ENCODE data around the gene MRPS31. TPM values are rescaled to one million over a fixed set of nuclear protein-coding genes. Genes with fewer than 3 reads are reported as not detected.

The MRPS31 gene
- polyA plus RNA-seq, 1 of the 3 experiments (the other 2 are of a cell fraction) = 13.3 TPM

DNA sequence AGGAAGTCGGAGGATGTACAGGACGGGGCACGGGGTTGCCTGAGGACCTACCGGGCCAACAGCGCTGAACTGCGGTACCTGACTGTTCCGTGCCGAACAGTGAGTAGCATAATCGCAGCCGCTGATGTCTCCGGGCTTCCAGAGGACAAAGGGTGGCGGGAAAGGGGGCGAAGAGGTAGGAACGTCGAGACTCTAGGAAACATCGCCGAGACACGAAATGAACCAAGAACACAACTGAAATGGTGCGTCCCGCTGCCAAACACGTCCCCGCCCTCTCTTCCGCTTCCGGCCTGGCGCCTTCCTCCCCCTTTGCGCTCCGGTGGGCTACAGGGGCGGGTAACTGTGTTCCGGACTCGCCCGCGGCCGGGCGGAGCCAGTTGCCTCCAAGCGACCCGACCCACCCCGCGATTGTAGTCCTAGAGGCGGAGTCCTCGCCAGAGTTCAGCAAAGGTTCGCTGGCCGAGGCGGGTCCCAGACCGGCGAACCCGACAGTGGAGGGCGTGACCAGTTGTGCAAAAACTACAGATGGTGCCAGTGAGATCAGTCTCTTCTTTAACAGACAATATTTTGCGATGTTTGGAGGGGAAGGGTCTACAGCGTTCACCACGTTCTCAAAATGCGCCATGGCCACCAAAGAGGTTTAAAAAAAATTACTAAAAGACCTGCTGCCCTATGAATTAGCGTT is at the start of gene MRPS31 (continued):
- TF ChIP-seq RXRA (IDR thresholded peaks at IDR 0.05; ENCODE audit: borderline replicate concordance, low read depth) = peak; percentile 75; the same call in 1 of the 2 replicates
- peak; percentile 65; the same call in 1 of the 2 replicates for TF ChIP-seq YY1 (IDR thresholded peaks at IDR 0.05; ENCODE audit: low read depth)
- TF ChIP-seq FOSL2 (IDR thresholded peaks at IDR 0.05; ENCODE audit: borderline replicate concordance, low read depth) = no peak; the same call in 1 of the 2 replicates
- peak; percentile 91 for TF ChIP-seq ELF1 (IDR thresholded peaks at IDR 0.05)
- TF ChIP-seq, protein P1, sequence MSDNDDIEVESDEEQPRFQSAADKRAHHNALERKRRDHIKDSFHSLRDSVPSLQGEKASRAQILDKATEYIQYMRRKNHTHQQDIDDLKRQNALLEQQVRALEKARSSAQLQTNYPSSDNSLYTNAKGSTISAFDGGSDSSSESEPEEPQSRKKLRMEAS (IDR thresholded peaks at IDR 0.05; ENCODE audit: low read depth) = peak; percentile 67
- TF ChIP-seq RAD21 (IDR thresholded peaks at IDR 0.05; ENCODE audit: low read length) = no peak
- TF ChIP-seq MEF2A (IDR thresholded peaks at IDR 0.05; ENCODE audit: borderline replicate concordance, low read depth) = no peak
- TF ChIP-seq TEAD4 (IDR thresholded peaks at IDR 0.05; ENCODE audit: borderline replicate concordance, insufficient read depth) = no peak
- TF ChIP-seq, protein P2, sequence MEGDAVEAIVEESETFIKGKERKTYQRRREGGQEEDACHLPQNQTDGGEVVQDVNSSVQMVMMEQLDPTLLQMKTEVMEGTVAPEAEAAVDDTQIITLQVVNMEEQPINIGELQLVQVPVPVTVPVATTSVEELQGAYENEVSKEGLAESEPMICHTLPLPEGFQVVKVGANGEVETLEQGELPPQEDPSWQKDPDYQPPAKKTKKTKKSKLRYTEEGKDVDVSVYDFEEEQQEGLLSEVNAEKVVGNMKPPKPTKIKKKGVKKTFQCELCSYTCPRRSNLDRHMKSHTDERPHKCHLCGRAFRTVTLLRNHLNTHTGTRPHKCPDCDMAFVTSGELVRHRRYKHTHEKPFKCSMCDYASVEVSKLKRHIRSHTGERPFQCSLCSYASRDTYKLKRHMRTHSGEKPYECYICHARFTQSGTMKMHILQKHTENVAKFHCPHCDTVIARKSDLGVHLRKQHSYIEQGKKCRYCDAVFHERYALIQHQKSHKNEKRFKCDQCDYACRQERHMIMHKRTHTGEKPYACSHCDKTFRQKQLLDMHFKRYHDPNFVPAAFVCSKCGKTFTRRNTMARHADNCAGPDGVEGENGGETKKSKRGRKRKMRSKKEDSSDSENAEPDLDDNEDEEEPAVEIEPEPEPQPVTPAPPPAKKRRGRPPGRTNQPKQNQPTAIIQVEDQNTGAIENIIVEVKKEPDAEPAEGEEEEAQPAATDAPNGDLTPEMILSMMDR (IDR thresholded peaks at IDR 0.05) = no peak
- TF ChIP-seq SMC3 (IDR thresholded peaks at IDR 0.05; ENCODE audit: low read depth, low read length) = no peak
- peak; percentile 100 for TF ChIP-seq GABPA (IDR thresholded peaks at IDR 0.05; ENCODE audit: low read depth)

DNA sequence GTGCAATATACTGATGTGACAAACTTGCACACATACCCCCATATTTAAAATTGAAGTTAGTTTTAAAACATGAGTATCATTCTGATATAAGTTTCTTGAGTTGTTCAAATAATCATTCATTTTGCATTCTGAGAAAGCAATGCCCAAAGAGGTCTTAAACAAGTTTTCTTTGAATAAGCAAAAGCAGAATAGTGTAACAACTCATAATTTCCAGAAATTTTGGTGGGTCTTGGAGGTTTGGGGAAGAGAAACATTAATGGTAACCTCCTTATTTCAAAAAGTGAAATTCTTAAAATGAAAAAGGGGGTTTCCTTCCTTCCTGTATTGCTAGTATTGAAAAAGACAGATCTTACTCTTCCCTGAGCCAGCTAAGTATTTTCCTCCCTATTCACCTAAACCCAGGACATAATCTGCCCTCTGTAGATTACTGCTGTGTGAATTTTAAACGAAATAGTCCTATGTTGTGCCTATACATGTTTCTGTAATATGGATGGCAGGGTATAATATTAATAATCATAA is 48.9 kb upstream of the MRPS31 start:
- POLR2A ChIA-PET = no interaction called here
- Histone ChIP-seq H3K9ac (no peak overlapping the region), H3K36me3 (replicated peaks in 1 of 2; ENCODE audit: control insufficient read depth in 1 of 2, insufficient read depth in 2 of 2, low read length in 1 of 2) (peaks cover 0 to 6% of the 10 kb centered on the region in 2 experiments), H3K27ac (ENCODE audit: low read depth in 2 of 2, low read length in 1 of 2) (no peak overlapping the region), H3K27me3 (ENCODE audit: insufficient read depth) (no peaks in the 10 kb centered on the region), H3K9me2 (no peaks in the 10 kb centered on the region), H2AFZ (ENCODE audit: low read depth) (no peak overlapping the region), H3K4me1 (ENCODE audit: control insufficient read depth in 1 of 2, insufficient read depth in 2 of 2, low read depth in 1 of 2, low read length in 1 of 2) (no peaks in the 10 kb centered on the region), H3K9me3 (no peaks in the 10 kb centered on the region), H3F3A (replicated peaks; ENCODE audit: insufficient read depth) (no peaks in the 10 kb centered on the region), H4K20me1 (ENCODE audit: insufficient read depth) (no peaks in the 10 kb centered on the region), H3K79me2 (ENCODE audit: insufficient read depth) (no peaks in the 10 kb centered on the region), H3K4me2 (no peak overlapping the region), H3K4me3 (ENCODE audit: low read depth in 2 of 2, low read length in 1 of 2) (no peak overlapping the region)
- CTCF ChIA-PET = interaction anchor here (0.9 kb wide), 1 partner anchor 43 kb away, joined by 3 read pairs; no protein-coding TSS in a partner anchor
- WGBS (ENCODE audit: low lambda C conversion rate) = 52% methylated on average over 1 of the region's 1 CpG
- no peak for DNase-seq
- TF ChIP-seq RXRA (IDR thresholded peaks at IDR 0.05; ENCODE audit: borderline replicate concordance, low read depth) (no peak), SMC3 (IDR thresholded peaks at IDR 0.05; ENCODE audit: low read depth, low read length) (no peak), RFX5 (IDR thresholded peaks at IDR 0.05; ENCODE audit: low read length) (no peak), SIN3A (IDR thresholded peaks at IDR 0.05; ENCODE audit: borderline replicate concordance, low read depth, low read length) (no peak), RAD21 (IDR thresholded peaks at IDR 0.05; ENCODE audit: low read length) (no peak), GABPA (IDR thresholded peaks at IDR 0.05; ENCODE audit: low read depth) (no peak), TEAD4 (IDR thresholded peaks at IDR 0.05; ENCODE audit: borderline replicate concordance, insufficient read depth) (no peak), ZBTB33 (IDR thresholded peaks at IDR 0.05; ENCODE audit: borderline replicate concordance, low read depth) (no peak), EP300 (IDR thresholded peaks at IDR 0.05; ENCODE audit: borderline replicate concordance in 1 of 2, low read depth in 1 of 2, low read length in 1 of 2) (no peak), USF1 (IDR thresholded peaks at IDR 0.05; ENCODE audit: borderline replicate concordance, low read depth) (no peak), NRF1 (IDR thresholded peaks at IDR 0.05; ENCODE audit: low read depth, low read length) (no peak), RCOR1 (IDR thresholded peaks at IDR 0.05; ENCODE audit: low read length) (no peak), MXI1 (IDR thresholded peaks at IDR 0.05; ENCODE audit: low read depth, low read length) (no peak), POLR2AphosphoS5 (IDR thresholded peaks at IDR 0.05; ENCODE audit: low read depth, low read length) (no peak)
- TF ChIP-seq, protein P1 (IDR thresholded peaks at IDR 0.05; ENCODE audit: low read depth) = no peak
- TF ChIP-seq, protein P3, sequence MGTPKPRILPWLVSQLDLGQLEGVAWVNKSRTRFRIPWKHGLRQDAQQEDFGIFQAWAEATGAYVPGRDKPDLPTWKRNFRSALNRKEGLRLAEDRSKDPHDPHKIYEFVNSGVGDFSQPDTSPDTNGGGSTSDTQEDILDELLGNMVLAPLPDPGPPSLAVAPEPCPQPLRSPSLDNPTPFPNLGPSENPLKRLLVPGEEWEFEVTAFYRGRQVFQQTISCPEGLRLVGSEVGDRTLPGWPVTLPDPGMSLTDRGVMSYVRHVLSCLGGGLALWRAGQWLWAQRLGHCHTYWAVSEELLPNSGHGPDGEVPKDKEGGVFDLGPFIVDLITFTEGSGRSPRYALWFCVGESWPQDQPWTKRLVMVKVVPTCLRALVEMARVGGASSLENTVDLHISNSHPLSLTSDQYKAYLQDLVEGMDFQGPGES (IDR thresholded peaks at IDR 0.05; ENCODE audit: low read depth, low read length) = no peak
- TF ChIP-seq, protein P4, sequence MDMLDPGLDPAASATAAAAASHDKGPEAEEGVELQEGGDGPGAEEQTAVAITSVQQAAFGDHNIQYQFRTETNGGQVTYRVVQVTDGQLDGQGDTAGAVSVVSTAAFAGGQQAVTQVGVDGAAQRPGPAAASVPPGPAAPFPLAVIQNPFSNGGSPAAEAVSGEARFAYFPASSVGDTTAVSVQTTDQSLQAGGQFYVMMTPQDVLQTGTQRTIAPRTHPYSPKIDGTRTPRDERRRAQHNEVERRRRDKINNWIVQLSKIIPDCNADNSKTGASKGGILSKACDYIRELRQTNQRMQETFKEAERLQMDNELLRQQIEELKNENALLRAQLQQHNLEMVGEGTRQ (IDR thresholded peaks at IDR 0.05; ENCODE audit: borderline replicate concordance, low read depth, low read length) = no peak
